Cerebellar cortex (tissue), 1 donor: Measurements from ENCODE around the gene MAN2B1.
A peak's percentile ranks its signal among the peaks of the same experiment; 100 is the strongest.
"Not testable (repeated sequence)": the region's sequence is repeated elsewhere in the genome, so short reads cannot be mapped to it uniquely, and the experiment has no call there.

Source experiments
- DNase-seq: peaks from one replicate; pipeline ENCODE4 v3.0.0-alpha.2; 2015; ENCODE audit warnings: low spot score

The MAN2B1 gene

GRCh38 chr19:12657966-12658365 is 8.6 kb downstream of the MAN2B1 start:
- DNase-seq: no peak

- no peak for DNase-seq
Measured at GRCh38 chr19:12656899-12657571, 9.5 kb downstream of the MAN2B1 start.

GRCh38 chr19:12655546-12655945 is 11.0 kb downstream of the MAN2B1 start:
- no peak for DNase-seq

- DNase-seq: no peak
Measured at GRCh38 chr19:12652219-12652618, 14.3 kb downstream of the MAN2B1 start.

DNA sequence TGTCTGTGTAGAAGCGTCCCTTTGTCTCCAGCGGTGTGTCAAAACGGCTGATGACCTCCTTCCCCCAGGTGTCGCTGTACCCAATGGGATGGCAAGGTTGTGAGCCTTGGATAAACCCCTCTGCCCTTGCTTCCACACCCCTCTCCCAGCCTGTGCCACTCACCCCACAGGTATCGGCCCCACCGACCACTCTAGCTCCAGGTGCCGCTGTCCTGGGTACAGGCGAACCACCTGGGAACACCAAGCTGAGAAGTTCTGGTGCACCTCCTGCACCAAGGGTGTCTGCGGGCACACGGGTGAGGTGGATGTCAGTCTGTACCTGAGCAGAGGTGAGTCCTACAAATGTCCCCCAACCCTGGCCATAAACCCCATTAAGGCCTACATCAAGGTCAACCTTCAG is 16.6 kb downstream of the MAN2B1 start:
- no peak for DNase-seq

DNA sequence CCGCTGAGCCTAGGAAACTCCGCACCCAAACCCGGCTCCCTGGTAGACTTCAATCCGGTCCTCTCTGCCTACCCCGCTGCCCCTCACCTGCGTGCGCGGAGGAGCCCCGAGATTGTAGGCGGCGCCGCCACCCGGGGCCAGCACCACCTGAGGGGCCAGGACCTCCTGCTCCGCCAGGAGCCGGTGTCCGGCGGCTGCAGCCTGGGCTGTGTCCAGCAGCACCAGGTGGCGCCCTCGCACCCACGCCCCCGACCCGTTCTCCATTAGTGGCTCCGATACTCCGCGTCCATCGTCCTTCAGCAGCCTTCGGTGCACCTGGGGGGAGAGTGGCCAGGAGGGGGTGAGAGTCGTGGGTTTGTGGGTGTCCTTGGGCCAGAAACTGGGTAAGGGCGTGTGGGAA is 18.5 kb downstream of the MAN2B1 start:
- DNase-seq: no peak

- no peak for DNase-seq
Measured at GRCh38 chr19:12647490-12648071, 19.0 kb downstream of the MAN2B1 start.

- DNase-seq: no peak
Measured at GRCh38 chr19:12647047-12647446, 19.5 kb downstream of the MAN2B1 start.

GRCh38 chr19:12646551-12646950 is 20.0 kb downstream of the MAN2B1 start:
- no peak for DNase-seq

GRCh38 chr19:12643716-12644115 is 22.8 kb downstream of the MAN2B1 start:
- not testable (repeated sequence) for DNase-seq

DNA sequence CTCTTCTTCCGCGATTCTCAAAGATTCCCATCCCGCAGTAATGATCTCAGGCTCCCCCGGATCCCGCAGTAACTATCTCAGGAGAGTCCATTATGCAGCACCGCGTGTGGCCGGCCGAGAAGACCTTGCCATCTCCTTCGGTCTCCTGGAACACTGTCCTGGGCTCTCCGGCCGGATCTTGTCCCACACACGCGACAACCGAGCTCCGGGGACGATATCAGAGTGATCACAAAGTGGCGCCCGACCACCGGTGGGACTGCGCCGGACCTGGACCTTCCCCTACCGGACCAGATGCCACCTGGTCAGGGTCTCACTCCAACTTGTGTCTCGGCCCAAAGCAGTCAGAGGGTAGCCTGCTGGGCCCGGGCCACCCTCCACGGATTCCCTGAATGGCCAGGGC is 24.0 kb downstream of the MAN2B1 start:
- DNase-seq: no peak

DNA sequence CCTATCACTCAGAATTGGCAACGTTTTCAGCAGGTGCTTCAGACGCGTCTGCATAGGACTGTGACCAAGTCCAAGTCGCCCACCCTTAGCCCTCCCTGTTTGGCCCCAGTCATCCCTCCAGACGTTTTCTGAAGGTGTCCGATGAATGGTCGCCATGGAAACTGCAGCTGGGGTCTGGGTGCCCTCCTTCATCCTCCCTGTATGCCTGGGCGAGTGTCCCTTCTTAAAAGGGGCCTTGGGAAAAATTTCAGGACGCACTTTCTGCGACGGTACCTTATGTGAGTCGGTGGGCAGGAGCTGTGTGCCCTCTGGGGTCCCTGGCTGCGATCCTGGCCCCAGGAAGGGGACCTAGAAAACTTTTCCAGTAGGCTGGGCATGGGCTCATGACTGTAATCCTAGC is 25.1 kb downstream of the MAN2B1 start:
- no peak for DNase-seq

- peak; percentile 80 for DNase-seq
Measured at GRCh38 chr19:12639901-12640613, 26.5 kb downstream of the MAN2B1 start.

DNA sequence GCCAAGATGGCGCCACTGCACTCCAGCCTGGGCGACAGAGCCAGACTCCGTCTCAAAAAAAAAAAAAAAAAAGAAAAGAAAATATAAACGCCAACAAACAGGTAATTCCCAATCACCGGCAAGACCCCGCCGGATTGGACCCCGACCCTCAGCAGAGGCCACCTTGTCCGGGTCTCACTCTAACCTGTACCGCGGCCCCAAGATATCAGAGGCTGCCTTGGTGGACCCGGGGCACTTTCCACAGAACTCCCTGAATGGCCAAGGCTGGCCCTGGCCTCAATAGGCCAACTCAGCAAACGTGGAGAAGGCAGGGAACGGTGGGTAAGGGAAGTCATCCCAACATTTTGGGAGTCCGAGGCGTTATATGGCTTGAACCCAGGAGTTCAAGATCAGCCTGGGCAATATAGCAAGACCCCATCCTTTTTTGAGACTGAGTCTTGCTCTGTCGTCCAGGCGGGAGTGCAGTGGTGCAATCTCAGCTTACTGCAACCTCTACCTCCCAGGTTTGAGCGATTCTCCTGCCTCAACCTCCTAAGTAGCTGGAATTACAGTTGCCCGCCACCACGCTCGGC is 27.8 kb downstream of the MAN2B1 start:
- no peak for DNase-seq

DNA sequence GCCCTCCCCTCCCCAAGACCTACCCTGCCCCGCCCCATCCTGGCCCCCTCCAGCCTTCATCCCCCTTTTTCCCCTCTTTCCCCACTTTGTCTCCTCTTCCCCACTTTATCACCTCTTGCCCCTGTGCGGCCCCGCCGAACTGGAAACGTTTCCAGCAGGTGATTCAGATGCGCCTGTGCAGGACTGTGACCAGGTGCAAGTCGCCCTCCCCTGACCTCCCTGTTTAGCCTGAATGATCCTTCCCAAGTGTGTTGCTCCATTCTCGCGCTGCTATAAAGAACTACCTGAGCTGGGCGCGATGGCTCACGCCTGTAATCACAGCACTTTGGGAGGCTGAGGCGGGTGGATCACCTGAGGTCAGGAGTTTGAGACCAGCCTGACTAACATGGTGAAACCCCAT is 29.9 kb downstream of the MAN2B1 start:
- no peak for DNase-seq

- DNase-seq: no peak
Measured at GRCh38 chr19:12629215-12629614, 37.3 kb downstream of the MAN2B1 start.

DNA sequence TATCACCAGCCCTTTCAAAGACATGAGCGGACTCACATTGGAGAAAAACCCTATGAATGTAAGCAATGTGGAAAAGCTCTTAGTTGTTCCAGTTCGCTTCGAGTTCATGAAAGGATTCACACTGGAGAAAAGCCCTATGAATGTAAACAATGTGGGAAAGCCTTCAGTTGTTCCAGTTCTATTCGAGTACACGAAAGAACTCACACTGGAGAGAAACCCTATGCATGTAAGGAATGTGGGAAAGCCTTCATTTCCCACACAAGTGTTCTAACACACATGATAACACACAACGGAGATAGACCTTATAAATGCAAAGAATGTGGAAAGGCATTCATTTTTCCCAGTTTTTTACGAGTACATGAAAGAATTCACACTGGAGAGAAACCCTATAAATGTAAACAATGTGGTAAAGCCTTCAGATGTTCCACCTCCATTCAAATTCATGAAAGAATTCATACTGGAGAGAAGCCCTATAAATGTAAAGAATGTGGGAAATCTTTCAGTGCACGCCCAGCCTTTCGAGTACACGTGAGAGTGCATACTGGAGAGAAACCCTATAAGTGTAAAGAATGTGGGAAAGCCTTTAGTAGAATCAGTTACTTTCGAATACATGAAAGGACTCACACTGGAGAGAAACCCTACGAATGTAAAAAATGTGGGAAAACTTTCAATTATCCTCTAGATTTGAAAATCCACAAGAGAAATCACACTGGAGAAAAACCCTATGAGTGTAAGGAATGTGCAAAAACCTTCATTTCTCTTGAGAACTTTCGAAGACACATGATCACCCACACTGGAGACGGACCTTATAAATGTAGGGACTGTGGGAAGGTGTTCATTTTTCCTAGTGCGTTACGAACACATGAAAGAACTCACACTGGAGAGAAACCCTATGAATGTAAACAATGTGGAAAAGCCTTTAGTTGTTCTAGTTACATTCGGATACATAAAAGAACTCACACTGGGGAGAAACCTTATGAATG is 38.2 kb downstream of the MAN2B1 start:
- peak; percentile 18 for DNase-seq

DNA sequence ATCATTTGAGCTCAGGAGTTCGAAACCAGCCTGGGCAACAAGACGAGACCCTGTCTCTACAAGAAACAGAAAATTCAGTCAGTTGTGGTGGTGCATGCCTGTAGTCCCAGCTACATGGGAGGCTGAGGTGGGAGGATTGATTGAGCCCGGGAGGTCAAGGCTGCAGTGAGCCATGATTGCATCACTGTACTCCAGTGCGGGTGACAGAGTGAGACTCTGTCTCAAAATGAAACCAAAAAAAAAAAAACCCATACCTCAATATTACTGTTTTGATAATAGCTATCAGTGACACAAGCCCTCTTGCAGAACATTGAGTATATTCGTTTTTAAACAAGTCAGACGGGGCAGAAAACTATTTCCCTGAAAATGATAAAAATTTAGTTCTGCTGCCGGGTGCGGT is 39.6 kb downstream of the MAN2B1 start:
- DNase-seq: no peak

GRCh38 chr19:12623361-12624031 is 43.0 kb downstream of the MAN2B1 start:
- no peak for DNase-seq

GRCh38 chr19:12621253-12622024 is 45.1 kb downstream of the MAN2B1 start:
- not testable (repeated sequence) for DNase-seq
